Right lobe of liver (tissue), 4 donors: Measurements from ENCODE around the gene SHKBP1.

ENCODE experiments used
- POLR2A ChIP-seq: fragments of 450-650 bp; IDR thresholded peaks from one replicate; pipeline ENCODE4 v1.6.1; 2017; ENCODE audit warnings: antibody characterized with exemption, mild to moderate bottlenecking
- TF ChIP-seq, protein P1 (sequence below), 4 donors: fragments of 200-600 bp in 3 of 4; fragments of 450-650 bp in 1 of 4; IDR thresholded peaks; one replicate each; pipeline versions ENCODE4 v1.5.1 to v1.8.0; 2016 to 2022; ENCODE audit warnings: antibody characterized with exemption in 4 of 4, mild to moderate bottlenecking in 2 of 4
- donor health status: DM: no; HTN: no; CAD: no.
- donor health status: DM: no; HTN: no; CAD: no.
- donor health status: DM: no; HTN: yes; CAD: no.

DNA sequence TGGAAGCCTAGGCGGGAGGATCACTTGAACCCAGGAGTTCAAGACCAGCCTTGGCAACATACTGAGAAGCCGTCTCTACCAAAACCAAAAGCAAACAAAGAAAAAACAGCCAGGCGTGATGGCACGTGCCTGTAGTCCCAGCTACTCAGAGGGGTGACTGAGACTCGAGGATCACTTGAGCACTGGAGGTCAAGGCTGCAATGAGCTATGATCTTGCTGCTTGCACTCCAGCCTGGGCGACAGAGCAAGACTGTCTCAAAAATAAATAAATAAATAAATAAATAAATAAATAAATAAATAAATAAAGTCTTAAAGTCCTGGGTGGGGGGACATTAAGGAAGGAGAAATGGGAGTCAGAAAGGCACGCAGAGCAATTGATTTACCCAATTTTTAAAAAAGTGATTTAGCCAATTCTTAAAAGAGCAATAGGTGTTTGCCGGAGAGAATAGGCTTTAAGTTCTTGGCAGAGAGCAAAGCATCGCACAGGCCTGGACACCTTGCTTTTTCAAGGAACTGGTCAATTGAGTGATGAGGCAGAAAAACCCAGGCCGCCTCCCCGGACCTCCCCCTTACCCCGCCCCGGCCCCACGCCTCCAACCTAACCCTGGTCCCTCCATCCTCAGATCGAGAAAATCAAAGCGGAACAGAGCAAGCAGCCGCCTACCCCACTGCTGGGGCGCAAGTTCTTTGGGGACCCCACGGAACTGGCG lies 9.5 kb upstream of the SHKBP1 start:
- TF ChIP-seq, protein P1, sequence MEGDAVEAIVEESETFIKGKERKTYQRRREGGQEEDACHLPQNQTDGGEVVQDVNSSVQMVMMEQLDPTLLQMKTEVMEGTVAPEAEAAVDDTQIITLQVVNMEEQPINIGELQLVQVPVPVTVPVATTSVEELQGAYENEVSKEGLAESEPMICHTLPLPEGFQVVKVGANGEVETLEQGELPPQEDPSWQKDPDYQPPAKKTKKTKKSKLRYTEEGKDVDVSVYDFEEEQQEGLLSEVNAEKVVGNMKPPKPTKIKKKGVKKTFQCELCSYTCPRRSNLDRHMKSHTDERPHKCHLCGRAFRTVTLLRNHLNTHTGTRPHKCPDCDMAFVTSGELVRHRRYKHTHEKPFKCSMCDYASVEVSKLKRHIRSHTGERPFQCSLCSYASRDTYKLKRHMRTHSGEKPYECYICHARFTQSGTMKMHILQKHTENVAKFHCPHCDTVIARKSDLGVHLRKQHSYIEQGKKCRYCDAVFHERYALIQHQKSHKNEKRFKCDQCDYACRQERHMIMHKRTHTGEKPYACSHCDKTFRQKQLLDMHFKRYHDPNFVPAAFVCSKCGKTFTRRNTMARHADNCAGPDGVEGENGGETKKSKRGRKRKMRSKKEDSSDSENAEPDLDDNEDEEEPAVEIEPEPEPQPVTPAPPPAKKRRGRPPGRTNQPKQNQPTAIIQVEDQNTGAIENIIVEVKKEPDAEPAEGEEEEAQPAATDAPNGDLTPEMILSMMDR (IDR thresholded peaks at IDR 0.05), result no peak
- TF ChIP-seq POLR2A, result no peak
